ENCODE results near the gene ADAM15.

DNA sequence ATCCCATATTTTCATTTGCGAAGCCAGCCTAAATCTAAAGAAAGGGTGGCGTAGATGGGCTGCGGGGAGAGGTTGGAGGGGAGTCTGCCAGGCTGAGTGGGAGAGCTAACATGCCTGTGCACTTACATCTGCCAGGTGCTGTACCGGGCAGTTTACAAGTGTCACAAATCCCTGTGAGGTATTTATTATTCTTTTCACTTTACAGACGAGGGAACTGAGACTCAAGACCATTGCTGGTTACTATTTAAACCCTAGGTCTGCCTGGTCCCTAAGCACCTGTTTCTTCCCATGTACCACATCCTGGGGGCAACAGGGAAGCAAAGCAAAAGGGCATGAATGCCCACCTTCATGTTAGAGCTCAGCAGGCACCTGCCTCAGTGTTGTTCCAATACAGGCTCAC lies 57.2 kb downstream of the ADAM15 start:
- no peak for TF ChIP-seq EZH2phosphoT487 (IDR thresholded peaks at IDR 0.05; ENCODE audit: borderline replicate concordance, low read length)
- TF ChIP-seq, protein P1, sequence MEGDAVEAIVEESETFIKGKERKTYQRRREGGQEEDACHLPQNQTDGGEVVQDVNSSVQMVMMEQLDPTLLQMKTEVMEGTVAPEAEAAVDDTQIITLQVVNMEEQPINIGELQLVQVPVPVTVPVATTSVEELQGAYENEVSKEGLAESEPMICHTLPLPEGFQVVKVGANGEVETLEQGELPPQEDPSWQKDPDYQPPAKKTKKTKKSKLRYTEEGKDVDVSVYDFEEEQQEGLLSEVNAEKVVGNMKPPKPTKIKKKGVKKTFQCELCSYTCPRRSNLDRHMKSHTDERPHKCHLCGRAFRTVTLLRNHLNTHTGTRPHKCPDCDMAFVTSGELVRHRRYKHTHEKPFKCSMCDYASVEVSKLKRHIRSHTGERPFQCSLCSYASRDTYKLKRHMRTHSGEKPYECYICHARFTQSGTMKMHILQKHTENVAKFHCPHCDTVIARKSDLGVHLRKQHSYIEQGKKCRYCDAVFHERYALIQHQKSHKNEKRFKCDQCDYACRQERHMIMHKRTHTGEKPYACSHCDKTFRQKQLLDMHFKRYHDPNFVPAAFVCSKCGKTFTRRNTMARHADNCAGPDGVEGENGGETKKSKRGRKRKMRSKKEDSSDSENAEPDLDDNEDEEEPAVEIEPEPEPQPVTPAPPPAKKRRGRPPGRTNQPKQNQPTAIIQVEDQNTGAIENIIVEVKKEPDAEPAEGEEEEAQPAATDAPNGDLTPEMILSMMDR (IDR thresholded peaks at IDR 0.05; ENCODE audit: low read depth, low read length, poor library complexity, severe bottlenecking): no peak

All from DOHH2 (cell line).